Chondrocyte (in vitro differentiated cells): Measurements from ENCODE around the gene GPR26. TPM values are rescaled to one million over a fixed set of nuclear protein-coding genes. Genes with fewer than 3 reads are reported as not detected.

Experiments
- DNase-seq: peaks from one replicate; pipeline ENCODE4 v3.0.0; 2021; ENCODE audit warnings: mixed read lengths, low spot score
- H3K27ac Mint-ChIP-seq: one replicate; pipeline ENCODE4 v1.8.0; 2021; ENCODE audit warnings: mild to moderate bottlenecking, moderate library complexity, mixed read lengths; ENCODE audit not compliant: unreplicated experiment
- H3K27me3 Mint-ChIP-seq: 2 replicates; pipeline ENCODE4 v1.8.0; 2021; ENCODE audit warnings: low read depth, mixed read lengths
- H3K36me3 Mint-ChIP-seq: 2 replicates; pipeline ENCODE4 v1.8.0; 2021; ENCODE audit warnings: low read depth, mixed read lengths
- H3K4me1 Mint-ChIP-seq: 2 replicates; pipeline ENCODE4 v1.8.0; 2021; ENCODE audit warnings: low read depth, mild to moderate bottlenecking, mixed read lengths
- H3K4me3 Mint-ChIP-seq: one replicate; pipeline ENCODE4 v1.8.0; 2021; ENCODE audit warnings: mild to moderate bottlenecking, moderate library complexity, mixed read lengths; ENCODE audit not compliant: unreplicated experiment
- H3K9me3 Mint-ChIP-seq: 2 replicates; pipeline ENCODE4 v1.8.0; 2021; ENCODE audit warnings: low read depth, mixed read lengths
- CTCF ChIP-seq: fragments of 200-600 bp; sonication (generic); IDR thresholded peaks from 2 replicates; pipeline ENCODE4 v1.5.0; 2021; ENCODE audit warnings: antibody characterized with exemption, mild to moderate bottlenecking, moderate library complexity
- total RNA-seq: library from RNA; stranded (reverse); gene quantifications from 3 replicates; pipeline ENCODE4 v1.2.1, GENCODE V29; 2021

GPR26 gene
- total RNA-seq, 1 donor from 2014 or later: not detected

GRCh38 chr10:123741146-123741545, 75.0 kb downstream of the GPR26 start:
- Mint-ChIP-seq H3K27me3 (peaks cover 5% of the 10 kb centered on the region), H3K36me3 (no peaks in the 10 kb centered on the region), H3K4me1 (no peaks in the 10 kb centered on the region), H3K27ac (no peak overlapping the region), H3K9me3 (peaks cover 3% of the 10 kb centered on the region), H3K4me3 (no peak overlapping the region)
- no peak for TF ChIP-seq CTCF
- DNase-seq: no peak

- no peaks in the 10 kb centered on the region for H3K4me1 Mint-ChIP-seq
- peaks cover 3% of the 10 kb centered on the region for H3K9me3 Mint-ChIP-seq
- DNase-seq: no peak
- H3K27ac Mint-ChIP-seq: no peak overlapping the region
- no peak for TF ChIP-seq CTCF
- no peaks in the 10 kb centered on the region for H3K36me3 Mint-ChIP-seq
- peaks cover 9% of the 10 kb centered on the region for H3K27me3 Mint-ChIP-seq
- H3K4me3 Mint-ChIP-seq: no peak overlapping the region
Observed at GRCh38 chr10:123741711-123742110, 75.6 kb downstream of the GPR26 start.

DNA sequence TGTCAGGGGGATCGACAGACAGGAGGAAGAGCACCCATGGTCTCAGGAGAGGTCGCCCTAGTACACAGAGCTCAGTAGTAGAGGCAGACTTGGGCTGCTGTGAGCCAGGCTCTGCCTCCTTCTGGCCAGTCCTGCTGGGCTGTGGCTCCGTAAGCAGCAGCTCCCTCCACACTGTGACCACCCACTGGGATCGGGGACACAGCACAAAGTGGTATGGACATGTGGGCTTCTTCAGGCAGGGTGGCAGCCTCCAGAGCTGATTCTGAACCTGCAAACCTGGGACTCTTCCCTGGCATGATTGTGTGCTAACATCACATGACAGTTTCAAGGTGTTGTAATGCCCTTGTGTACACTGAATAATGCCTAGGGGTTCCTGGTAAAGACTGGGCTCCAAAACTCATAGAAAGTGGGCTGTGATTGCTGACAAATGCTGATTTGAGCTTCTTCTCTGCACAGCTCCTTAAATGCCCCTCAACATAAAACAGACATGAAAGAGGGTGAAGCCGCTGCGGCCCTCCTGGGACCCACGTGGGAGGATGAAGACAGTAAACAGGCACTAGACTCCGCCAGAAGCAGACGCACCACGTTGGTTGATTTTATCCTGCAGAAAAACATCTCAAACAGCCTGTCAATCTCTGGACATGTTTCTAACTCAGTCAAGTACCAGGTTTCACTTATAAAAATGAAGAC, 76.7 kb downstream of the GPR26 start:
- no peak overlapping the region for H3K4me3 Mint-ChIP-seq
- H3K36me3 Mint-ChIP-seq: no peaks in the 10 kb centered on the region
- H3K27me3 Mint-ChIP-seq: peaks cover 10% of the 10 kb centered on the region
- H3K4me1 Mint-ChIP-seq: no peaks in the 10 kb centered on the region
- no peak for TF ChIP-seq CTCF
- H3K27ac Mint-ChIP-seq: no peak overlapping the region
- no peak for DNase-seq
- H3K9me3 Mint-ChIP-seq: no peaks in the 10 kb centered on the region

GRCh38 chr10:123743441-123744223, 77.5 kb downstream of the GPR26 start:
- H3K4me1 Mint-ChIP-seq: no peaks in the 10 kb centered on the region
- DNase-seq: no peak
- no peaks in the 10 kb centered on the region for H3K36me3 Mint-ChIP-seq
- no peak overlapping the region for H3K4me3 Mint-ChIP-seq
- no peak for TF ChIP-seq CTCF
- H3K27ac Mint-ChIP-seq: no peak overlapping the region
- peaks cover 10% of the 10 kb centered on the region for H3K27me3 Mint-ChIP-seq
- no peaks in the 10 kb centered on the region for H3K9me3 Mint-ChIP-seq

- no peak for TF ChIP-seq CTCF
- no peak overlapping the region for H3K4me3 Mint-ChIP-seq
- H3K4me1 Mint-ChIP-seq: no peaks in the 10 kb centered on the region
- no peaks in the 10 kb centered on the region for H3K36me3 Mint-ChIP-seq
- H3K27me3 Mint-ChIP-seq: peaks cover 10% of the 10 kb centered on the region
- no peak overlapping the region for H3K27ac Mint-ChIP-seq
- H3K9me3 Mint-ChIP-seq: no peaks in the 10 kb centered on the region
- no peak for DNase-seq
Observed at GRCh38 chr10:123744224-123744536, 78.0 kb downstream of the GPR26 start.

Other genes starting within 250 kb of the GPR26 start
- not detected in 3 replicates for gene CPXM2, start 225.5 kb downstream of the GPR26 start, total RNA-seq